Subcutaneous adipose tissue (tissue), 4 donors: ENCODE data around the gene ZHX3. TPM values are rescaled to one million over a fixed set of nuclear protein-coding genes. Genes with fewer than 3 reads are reported as not detected.

Source experiments
- total RNA-seq, 4 donors: library from RNA; depleted of rRNA; stranded (reverse); fragments of >200 nt; gene quantifications; one replicate each; pipeline ENCODE4 v1.1.0, GENCODE V29; 2016
- TF ChIP-seq, protein P1 (sequence below): fragments of 450-650 bp; IDR thresholded peaks from one replicate; pipeline ENCODE4 v1.5.1; 2016; ENCODE audit warnings: low read depth, mild to moderate bottlenecking, control low read depth, antibody characterized with exemption, moderate library complexity

The ZHX3 gene
- total RNA-seq, 4 donors from 2014 or later = 31.0 to 50.9 (median 37.9) TPM

DNA sequence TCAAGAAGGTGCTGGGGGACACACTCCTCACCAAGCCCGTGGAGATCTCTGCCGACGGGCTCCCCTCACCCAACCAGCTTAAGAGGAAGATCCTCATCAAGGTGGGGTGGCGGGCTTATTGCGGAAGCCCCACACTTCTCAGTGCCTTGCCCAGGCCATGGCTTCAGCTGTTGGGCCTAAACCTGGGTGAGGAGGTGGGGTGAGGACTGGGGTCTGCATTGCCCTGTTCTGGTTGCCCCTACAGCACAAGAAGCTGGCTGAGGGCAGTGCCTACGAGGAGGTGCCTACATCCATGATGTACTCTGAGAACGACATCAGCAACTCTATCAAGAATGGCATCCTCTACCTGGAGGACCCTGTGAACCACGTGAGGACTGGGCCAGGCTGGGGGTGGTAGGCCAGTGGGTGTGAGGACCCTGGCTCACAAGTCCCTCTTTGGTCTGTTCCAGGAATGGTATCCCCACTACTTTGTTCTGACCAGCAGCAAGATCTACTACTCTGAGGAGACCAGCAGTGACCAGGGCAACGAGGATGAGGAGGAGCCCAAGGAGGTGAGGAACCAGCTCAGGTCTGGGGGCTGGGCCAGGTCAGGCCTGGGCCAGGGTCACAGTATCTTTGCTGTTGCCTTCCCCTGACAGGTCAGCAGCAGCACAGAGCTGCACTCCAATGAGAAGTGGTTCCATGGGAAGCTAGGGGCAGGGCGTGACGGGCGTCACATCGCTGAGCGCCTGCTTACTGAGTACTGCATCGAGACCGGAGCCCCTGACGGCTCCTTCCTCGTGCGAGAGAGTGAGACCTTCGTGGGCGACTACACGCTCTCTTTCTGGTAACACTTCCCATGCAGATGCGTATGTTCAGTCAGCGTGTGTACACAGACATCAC lies 152.3 kb downstream of the ZHX3 start:
- TF ChIP-seq, protein P1, sequence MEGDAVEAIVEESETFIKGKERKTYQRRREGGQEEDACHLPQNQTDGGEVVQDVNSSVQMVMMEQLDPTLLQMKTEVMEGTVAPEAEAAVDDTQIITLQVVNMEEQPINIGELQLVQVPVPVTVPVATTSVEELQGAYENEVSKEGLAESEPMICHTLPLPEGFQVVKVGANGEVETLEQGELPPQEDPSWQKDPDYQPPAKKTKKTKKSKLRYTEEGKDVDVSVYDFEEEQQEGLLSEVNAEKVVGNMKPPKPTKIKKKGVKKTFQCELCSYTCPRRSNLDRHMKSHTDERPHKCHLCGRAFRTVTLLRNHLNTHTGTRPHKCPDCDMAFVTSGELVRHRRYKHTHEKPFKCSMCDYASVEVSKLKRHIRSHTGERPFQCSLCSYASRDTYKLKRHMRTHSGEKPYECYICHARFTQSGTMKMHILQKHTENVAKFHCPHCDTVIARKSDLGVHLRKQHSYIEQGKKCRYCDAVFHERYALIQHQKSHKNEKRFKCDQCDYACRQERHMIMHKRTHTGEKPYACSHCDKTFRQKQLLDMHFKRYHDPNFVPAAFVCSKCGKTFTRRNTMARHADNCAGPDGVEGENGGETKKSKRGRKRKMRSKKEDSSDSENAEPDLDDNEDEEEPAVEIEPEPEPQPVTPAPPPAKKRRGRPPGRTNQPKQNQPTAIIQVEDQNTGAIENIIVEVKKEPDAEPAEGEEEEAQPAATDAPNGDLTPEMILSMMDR = no peak

- TF ChIP-seq, protein P1 = no peak
These were observed 153.7 kb downstream of the ZHX3 start for GRCh38 chr20:41163821-41164220.

GRCh38 chr20:41162396-41162795 lies 155.1 kb downstream of the ZHX3 start:
- TF ChIP-seq, protein P1 = no peak

DNA sequence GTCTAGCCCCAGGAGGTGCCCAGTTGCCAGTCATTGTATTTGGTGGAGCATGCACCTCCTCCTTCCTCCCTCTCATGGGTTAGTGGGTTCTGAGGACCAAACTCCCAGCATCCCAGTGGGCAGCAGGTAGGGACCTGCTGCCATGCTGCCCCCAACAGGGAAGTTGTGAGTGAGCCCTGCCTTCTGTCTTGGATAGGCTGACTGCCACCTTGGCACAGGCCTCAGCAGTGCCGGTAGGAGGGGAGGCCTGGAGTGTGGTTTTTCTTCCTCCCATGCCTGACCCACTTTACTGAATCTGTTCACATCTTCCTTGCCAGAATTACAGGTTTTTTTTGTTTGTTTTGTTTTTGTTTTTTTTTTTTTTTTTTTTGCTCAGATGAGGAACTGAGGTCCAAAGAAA lies 155.6 kb downstream of the ZHX3 start:
- TF ChIP-seq, protein P1 = no peak

GRCh38 chr20:41160686-41161085 lies 156.8 kb downstream of the ZHX3 start:
- TF ChIP-seq, protein P1 = no peak

DNA sequence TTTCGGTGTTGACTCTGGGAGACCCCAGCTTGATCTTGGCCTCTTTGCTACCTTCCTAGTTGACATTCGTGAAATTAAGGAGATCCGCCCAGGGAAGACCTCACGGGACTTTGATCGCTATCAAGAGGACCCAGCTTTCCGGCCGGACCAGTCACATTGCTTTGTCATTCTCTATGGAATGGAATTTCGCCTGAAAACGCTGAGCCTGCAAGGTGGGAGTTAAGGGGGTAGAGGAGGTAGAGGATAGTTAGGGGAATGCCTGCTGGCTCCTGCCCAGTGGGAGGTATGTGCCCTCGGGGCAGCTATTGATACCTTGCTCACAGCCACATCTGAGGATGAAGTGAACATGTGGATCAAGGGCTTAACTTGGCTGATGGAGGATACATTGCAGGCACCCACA lies 158.0 kb downstream of the ZHX3 start:
- TF ChIP-seq, protein P1 = no peak

DNA sequence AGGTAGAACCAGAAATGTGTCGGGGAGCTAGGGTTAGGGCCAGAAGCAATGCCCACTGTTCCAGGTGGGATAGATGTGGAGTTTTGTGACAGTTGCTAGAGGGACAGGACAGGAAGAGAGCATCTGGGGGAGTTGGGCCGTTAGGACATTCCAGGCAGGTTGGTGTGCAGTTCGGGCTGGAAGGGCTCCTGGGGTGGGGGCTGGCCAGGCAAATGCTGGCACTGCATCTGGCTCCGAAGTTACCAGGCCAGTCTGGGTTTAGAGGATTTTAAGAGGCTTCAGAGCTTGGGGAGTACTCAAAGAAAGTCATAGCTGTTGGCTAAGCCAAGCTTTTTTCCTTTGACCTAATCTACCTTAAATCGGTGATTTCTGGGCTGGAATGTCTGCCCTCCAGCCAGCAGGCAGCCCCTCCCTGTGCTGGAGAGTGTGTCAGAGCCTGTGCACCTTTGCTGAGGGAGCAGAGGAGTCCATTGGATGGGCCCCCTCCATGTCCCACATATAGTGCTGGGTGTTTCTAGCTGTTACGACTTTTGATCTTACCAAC lies 159.4 kb downstream of the ZHX3 start:
- TF ChIP-seq, protein P1 = no peak
